ENCODE results near the gene RPS8.

GRCh38 chr1:44808063-44808937 is 33.0 kb downstream of the RPS8 start, which contains the start of gene BTBD19:
- TF ChIP-seq CTCF (IDR thresholded peaks at IDR 0.05) (no peak), POLR2A (IDR thresholded peaks at IDR 0.05; ENCODE audit: low read depth) (no peak), EP300 (IDR thresholded peaks at IDR 0.05) (no peak)

All from esophagus muscularis mucosa (tissue), 4 donors.